ENCODE measurements around the gene FANCM. TPM values are rescaled to one million over a fixed set of nuclear protein-coding genes. Genes with fewer than 3 reads are reported as not detected.

Gene FANCM
- total RNA-seq, 1 experiment from 2014 or later: 11.4 TPM

DNA sequence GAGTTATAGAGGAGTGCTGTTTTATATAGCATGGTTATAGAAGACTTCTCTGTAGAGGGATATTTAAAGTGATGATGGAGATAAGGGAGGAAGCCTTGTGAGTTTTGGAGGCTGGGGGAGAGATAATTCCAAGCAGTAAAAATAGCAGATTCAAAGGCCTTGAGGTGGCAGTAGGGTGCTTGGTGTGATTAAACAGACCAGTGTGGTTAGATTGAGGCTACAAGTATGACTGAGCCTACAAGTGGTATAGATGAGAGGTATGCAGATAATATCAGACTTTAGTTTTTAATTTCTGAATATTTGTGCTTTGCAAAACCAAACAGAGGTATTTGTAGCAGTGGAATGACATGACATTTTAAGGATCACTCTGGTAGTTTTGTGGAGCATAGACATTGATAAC lies 20.3 kb downstream of the FANCM start:
- H3K4me3 Mint-ChIP-seq (ENCODE audit: low read depth, unreplicated experiment): no peak overlapping the region
- H3K4me1 Mint-ChIP-seq (ENCODE audit: low read depth, unreplicated experiment): no peaks in the 10 kb centered on the region
- H3K36me3 Mint-ChIP-seq (ENCODE audit: insufficient read depth, unreplicated experiment): no peaks in the 10 kb centered on the region
- no peaks in the 10 kb centered on the region for H3K9me3 Mint-ChIP-seq (ENCODE audit: low read depth, unreplicated experiment)
- CTCF ChIA-PET: no interaction called here
- no TSS peak for BruUV-seq (replicated peaks)
- no peak overlapping the region for H3K27ac Mint-ChIP-seq (ENCODE audit: unreplicated experiment)
- no peak for DNase-seq
- TF ChIP-seq, protein P1, sequence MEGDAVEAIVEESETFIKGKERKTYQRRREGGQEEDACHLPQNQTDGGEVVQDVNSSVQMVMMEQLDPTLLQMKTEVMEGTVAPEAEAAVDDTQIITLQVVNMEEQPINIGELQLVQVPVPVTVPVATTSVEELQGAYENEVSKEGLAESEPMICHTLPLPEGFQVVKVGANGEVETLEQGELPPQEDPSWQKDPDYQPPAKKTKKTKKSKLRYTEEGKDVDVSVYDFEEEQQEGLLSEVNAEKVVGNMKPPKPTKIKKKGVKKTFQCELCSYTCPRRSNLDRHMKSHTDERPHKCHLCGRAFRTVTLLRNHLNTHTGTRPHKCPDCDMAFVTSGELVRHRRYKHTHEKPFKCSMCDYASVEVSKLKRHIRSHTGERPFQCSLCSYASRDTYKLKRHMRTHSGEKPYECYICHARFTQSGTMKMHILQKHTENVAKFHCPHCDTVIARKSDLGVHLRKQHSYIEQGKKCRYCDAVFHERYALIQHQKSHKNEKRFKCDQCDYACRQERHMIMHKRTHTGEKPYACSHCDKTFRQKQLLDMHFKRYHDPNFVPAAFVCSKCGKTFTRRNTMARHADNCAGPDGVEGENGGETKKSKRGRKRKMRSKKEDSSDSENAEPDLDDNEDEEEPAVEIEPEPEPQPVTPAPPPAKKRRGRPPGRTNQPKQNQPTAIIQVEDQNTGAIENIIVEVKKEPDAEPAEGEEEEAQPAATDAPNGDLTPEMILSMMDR (IDR thresholded peaks at IDR 0.05; ENCODE audit: unreplicated experiment): no peak
- no peaks in the 10 kb centered on the region for H3K27me3 Mint-ChIP-seq (ENCODE audit: unreplicated experiment)
- intact Hi-C loops (cut with micrococcal nuclease; ENCODE audit: unreplicated experiment): no loop called here

DNA sequence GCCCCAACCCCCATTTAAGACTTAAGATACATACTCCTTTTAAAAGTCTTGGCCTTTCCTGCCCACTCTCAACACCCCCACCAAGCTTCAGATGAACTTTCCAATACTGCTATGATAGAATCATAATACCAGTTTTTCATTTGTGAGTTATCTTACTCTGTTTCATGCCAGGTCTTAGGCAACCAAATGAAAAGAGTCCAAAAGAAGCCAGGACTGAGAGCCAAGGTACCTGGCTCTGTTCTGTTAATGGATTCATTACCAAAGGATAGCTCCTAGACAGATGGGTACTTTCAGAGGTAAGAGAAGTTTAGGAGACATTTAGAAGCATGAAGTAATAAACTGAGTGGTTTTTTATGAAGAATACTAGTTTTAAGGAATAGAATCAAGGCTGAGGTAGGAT lies 34.2 kb downstream of the FANCM start:
- Mint-ChIP-seq H3K27ac (ENCODE audit: unreplicated experiment) (no peak overlapping the region), H3K4me3 (ENCODE audit: low read depth, unreplicated experiment) (no peak overlapping the region), H3K9me3 (ENCODE audit: low read depth, unreplicated experiment) (no peaks in the 10 kb centered on the region), H3K27me3 (ENCODE audit: unreplicated experiment) (no peaks in the 10 kb centered on the region), H3K4me1 (ENCODE audit: low read depth, unreplicated experiment) (no peaks in the 10 kb centered on the region), H3K36me3 (ENCODE audit: insufficient read depth, unreplicated experiment) (no peaks in the 10 kb centered on the region)
- TF ChIP-seq, protein P1 (IDR thresholded peaks at IDR 0.05; ENCODE audit: unreplicated experiment): no peak
- no peak for DNase-seq
- CTCF ChIA-PET: no interaction called here
- intact Hi-C loops (cut with micrococcal nuclease; ENCODE audit: unreplicated experiment): no loop called here
- no TSS peak for BruUV-seq (replicated peaks)

DNA sequence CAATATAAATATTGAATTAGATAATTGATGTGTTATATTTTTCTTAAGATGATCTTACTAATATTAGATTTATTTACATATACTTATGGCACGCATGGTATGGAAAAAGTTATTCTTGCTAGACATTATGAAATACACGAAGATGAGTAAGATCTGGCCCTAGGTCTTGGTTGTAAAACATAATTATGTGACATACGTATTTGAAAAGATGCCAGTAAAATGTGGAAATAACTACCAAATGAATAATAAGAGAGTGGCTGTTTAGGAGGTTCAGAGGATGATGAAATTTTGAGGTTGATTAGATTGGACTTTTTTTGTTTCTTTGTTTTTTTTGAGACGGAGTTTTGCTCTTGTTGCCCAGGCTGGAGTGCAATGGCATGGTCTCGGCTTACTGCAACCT lies 41.3 kb downstream of the FANCM start:
- no peak for DNase-seq
- H3K27me3 Mint-ChIP-seq (ENCODE audit: unreplicated experiment): no peaks in the 10 kb centered on the region
- CTCF ChIA-PET: no interaction called here
- no peaks in the 10 kb centered on the region for H3K9me3 Mint-ChIP-seq (ENCODE audit: low read depth, unreplicated experiment)
- intact Hi-C loops (cut with micrococcal nuclease; ENCODE audit: unreplicated experiment): no loop called here
- H3K27ac Mint-ChIP-seq (ENCODE audit: unreplicated experiment): no peak overlapping the region
- TF ChIP-seq, protein P1 (IDR thresholded peaks at IDR 0.05; ENCODE audit: unreplicated experiment): no peak
- no peaks in the 10 kb centered on the region for H3K36me3 Mint-ChIP-seq (ENCODE audit: insufficient read depth, unreplicated experiment)
- BruUV-seq (replicated peaks): no TSS peak
- H3K4me1 Mint-ChIP-seq (ENCODE audit: low read depth, unreplicated experiment): peaks cover 3% of the 10 kb centered on the region
- H3K4me3 Mint-ChIP-seq (ENCODE audit: low read depth, unreplicated experiment): no peak overlapping the region

DNA sequence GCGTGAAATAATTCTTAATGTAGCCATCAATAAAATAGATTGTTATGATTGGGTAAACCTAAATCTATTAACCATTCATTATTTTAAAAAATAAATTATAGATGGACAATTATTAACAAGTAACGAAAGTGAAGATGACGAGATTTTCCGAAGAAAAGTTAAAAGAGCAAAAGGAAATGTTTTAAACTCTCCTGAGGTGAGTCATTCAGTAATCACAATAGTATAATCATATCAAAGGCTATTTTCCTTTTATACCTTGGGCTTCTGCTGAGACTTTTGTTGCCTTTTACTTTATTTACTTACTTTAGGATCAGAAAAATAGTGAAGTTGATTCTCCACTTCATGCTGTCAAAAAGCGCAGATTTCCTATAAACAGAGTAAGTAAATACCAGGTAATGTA lies 45.6 kb downstream of the FANCM start:
- no peaks in the 10 kb centered on the region for H3K36me3 Mint-ChIP-seq (ENCODE audit: insufficient read depth, unreplicated experiment)
- CTCF ChIA-PET: no interaction called here
- H3K4me1 Mint-ChIP-seq (ENCODE audit: low read depth, unreplicated experiment): peaks cover 9% of the 10 kb centered on the region
- intact Hi-C loops (cut with micrococcal nuclease; ENCODE audit: unreplicated experiment): no loop called here
- H3K4me3 Mint-ChIP-seq (ENCODE audit: low read depth, unreplicated experiment): no peak overlapping the region
- no peak for DNase-seq
- H3K9me3 Mint-ChIP-seq (ENCODE audit: low read depth, unreplicated experiment): no peaks in the 10 kb centered on the region
- no peaks in the 10 kb centered on the region for H3K27me3 Mint-ChIP-seq (ENCODE audit: unreplicated experiment)
- no peak overlapping the region for H3K27ac Mint-ChIP-seq (ENCODE audit: unreplicated experiment)
- BruUV-seq (replicated peaks): no TSS peak
- TF ChIP-seq, protein P1 (IDR thresholded peaks at IDR 0.05; ENCODE audit: unreplicated experiment): no peak

DNA sequence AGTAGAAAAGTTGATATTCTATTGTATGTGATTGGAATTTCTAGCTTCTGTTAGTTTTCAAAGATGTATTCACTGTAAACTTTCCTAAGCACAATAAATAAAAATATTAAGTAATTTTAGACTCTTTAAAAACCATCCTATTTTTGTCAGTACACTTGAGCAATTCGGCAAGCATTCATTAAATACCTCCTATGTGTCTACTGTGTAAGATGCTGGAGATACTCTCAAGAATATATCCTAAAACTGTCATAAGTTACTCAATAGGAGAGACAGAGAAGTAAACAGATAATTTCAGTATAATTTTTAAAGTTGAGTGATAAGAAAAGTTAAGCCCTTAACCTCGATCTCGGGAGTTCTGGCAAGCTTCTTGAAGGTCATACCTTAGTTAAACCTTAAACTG lies 46.1 kb downstream of the FANCM start:
- CTCF ChIA-PET: no interaction called here
- H3K27ac Mint-ChIP-seq (ENCODE audit: unreplicated experiment): no peak overlapping the region
- no peak for DNase-seq
- no peaks in the 10 kb centered on the region for H3K36me3 Mint-ChIP-seq (ENCODE audit: insufficient read depth, unreplicated experiment)
- H3K27me3 Mint-ChIP-seq (ENCODE audit: unreplicated experiment): no peaks in the 10 kb centered on the region
- H3K9me3 Mint-ChIP-seq (ENCODE audit: low read depth, unreplicated experiment): no peaks in the 10 kb centered on the region
- TF ChIP-seq, protein P1 (IDR thresholded peaks at IDR 0.05; ENCODE audit: unreplicated experiment): no peak
- no TSS peak for BruUV-seq (replicated peaks)
- no peak overlapping the region for H3K4me3 Mint-ChIP-seq (ENCODE audit: low read depth, unreplicated experiment)
- peaks cover 9% of the 10 kb centered on the region for H3K4me1 Mint-ChIP-seq (ENCODE audit: low read depth, unreplicated experiment)
- intact Hi-C loops (cut with micrococcal nuclease; ENCODE audit: unreplicated experiment): no loop called here

Data from Calu3 (cell line).